HepG2 (cell line): ENCODE measurements around the gene CCL16. TPM values are rescaled to one million over a fixed set of nuclear protein-coding genes. Genes with fewer than 3 reads are reported as not detected.

Experiments used
- BCL3 ChIP-seq: sonication (generic); formaldehyde crosslinking; IDR thresholded peaks from 2 replicates; pipeline ENCODE4 v1.5.1; 2020; ENCODE audit warnings: mild to moderate bottlenecking, missing genetic modification reagents, moderate library complexity
- E2F1 ChIP-seq: sonication (generic); formaldehyde crosslinking; IDR thresholded peaks from 2 replicates; pipeline ENCODE4 v1.5.0; 2020; ENCODE audit warnings: missing genetic modification reagents
- FUBP1 ChIP-seq: sonication (generic); formaldehyde crosslinking; IDR thresholded peaks from 2 replicates; pipeline ENCODE4 v1.5.1; 2020; ENCODE audit warnings: missing genetic modification reagents, mild to moderate bottlenecking, borderline replicate concordance
- IRX3 ChIP-seq: sonication (generic); formaldehyde crosslinking; IDR thresholded peaks from 2 replicates; pipeline ENCODE4 v1.8.1; 2023; ENCODE audit warnings: mild to moderate bottlenecking, low read depth, missing genetic modification reagents, borderline replicate concordance
- MYNN ChIP-seq: sonication (generic); formaldehyde crosslinking; IDR thresholded peaks from 2 replicates; pipeline ENCODE4 v1.4.0; 2020; ENCODE audit warnings: mild to moderate bottlenecking, low read depth, missing genetic modification reagents
- NR2F2 ChIP-seq: IDR thresholded peaks from 2 replicates; pipeline ENCODE4 v1.6.1; 2012; ENCODE audit warnings: low read depth, inconsistent platforms, borderline replicate concordance
- PHF20 ChIP-seq: sonication (generic); formaldehyde crosslinking; IDR thresholded peaks from 2 replicates; pipeline ENCODE4 v1.5.0; 2020; ENCODE audit warnings: mild to moderate bottlenecking, missing genetic modification reagents
- RXRA ChIP-seq: sonication (generic); formaldehyde crosslinking; IDR thresholded peaks from 2 replicates; pipeline ENCODE4 v1.5.1; 2020; ENCODE audit warnings: missing genetic modification reagents
- RXRB ChIP-seq: IDR thresholded peaks from 2 replicates; pipeline ENCODE4 v1.6.1; 2016; ENCODE audit warnings: borderline replicate concordance, missing genetic modification reagents, missing compliant biosample characterization
- TFE3 ChIP-seq: IDR thresholded peaks from 2 replicates; pipeline ENCODE4 v1.6.1; 2016
- THAP7 ChIP-seq: sonication (generic); formaldehyde crosslinking; IDR thresholded peaks from 2 replicates; pipeline ENCODE4 v1.8.1; 2023; ENCODE audit warnings: mild to moderate bottlenecking, missing genetic modification reagents
- THRA ChIP-seq: sonication (generic); formaldehyde crosslinking; IDR thresholded peaks from 2 replicates; pipeline ENCODE4 v1.4.0; 2020; ENCODE audit warnings: missing genetic modification reagents, borderline replicate concordance
- TRIM22 ChIP-seq: fragments of 450-650 bp; IDR thresholded peaks from 2 replicates; pipeline ENCODE4 v1.6.1; 2017
- YY1 ChIP-seq: IDR thresholded peaks from 2 replicates; pipeline ENCODE4 v1.6.1; 2011; ENCODE audit warnings: low read length, low read depth, moderate library complexity, mild to moderate bottlenecking; ENCODE audit not compliant: insufficient read depth, insufficient replicate concordance
- ZFP36L1 ChIP-seq: sonication (generic); formaldehyde crosslinking; IDR thresholded peaks from 2 replicates; pipeline ENCODE4 v1.8.0; 2022; ENCODE audit warnings: mild to moderate bottlenecking, missing genetic modification reagents, moderate library complexity
- ZMYM4 ChIP-seq: sonication (generic); formaldehyde crosslinking; IDR thresholded peaks from 2 replicates; pipeline ENCODE4 v1.8.1; 2023; ENCODE audit warnings: mild to moderate bottlenecking, missing genetic modification reagents
- ZNF350 ChIP-seq: sonication (generic); formaldehyde crosslinking; IDR thresholded peaks from 2 replicates; pipeline ENCODE4 v1.4.0; 2020; ENCODE audit warnings: mild to moderate bottlenecking, low read depth, missing genetic modification reagents, borderline replicate concordance
- ZNF558 ChIP-seq: sonication (generic); formaldehyde crosslinking; IDR thresholded peaks from 2 replicates; pipeline ENCODE4 v1.9.0; 2022; ENCODE audit warnings: mild to moderate bottlenecking, missing genetic modification reagents, borderline replicate concordance
- ZNF704 ChIP-seq: sonication (generic); formaldehyde crosslinking; IDR thresholded peaks from 2 replicates; pipeline ENCODE4 v1.8.1; 2023; ENCODE audit warnings: mild to moderate bottlenecking, inconsistent platforms, moderate library complexity, missing genetic modification reagents, borderline replicate concordance
- polyA plus RNA-seq, 8 experiments: library from polyadenylated mRNA; depleted of rRNA in 3 of 8; stranded (reverse) in 7 of 8; unstranded in 1 of 8; fragments of >200 nt; fragmentation: Illumina TruSeq in 4 of 8; extraction: Trizol in 4 of 8; gene quantifications; 2 replicates each; pipeline versions ENCODE4 v1.2.1 to v1.2.3, GENCODE V29; 2011 to 2016; ENCODE audit warnings: low read depth in 4 of 8, missing spikeins in 1 of 8, mixed read lengths in 1 of 8; ENCODE audit not compliant: insufficient read depth in 1 of 8
- total RNA-seq, 5 experiments: library from RNA; depleted of rRNA; stranded (reverse); fragments of >200 nt; fragmentation: Illumina TruSeq; extraction: Trizol; gene quantifications; 2 replicates each; pipeline ENCODE4 v1.2.3, GENCODE V29; 2016; ENCODE audit warnings: low read depth in 1 of 5

Gene CCL16
- total and polyA plus RNA-seq, 2 of the 13 experiments (the other 11 are each of a cell fraction or from before 2014, with no cell fraction given): 2.0 to 14.7 TPM

DNA sequence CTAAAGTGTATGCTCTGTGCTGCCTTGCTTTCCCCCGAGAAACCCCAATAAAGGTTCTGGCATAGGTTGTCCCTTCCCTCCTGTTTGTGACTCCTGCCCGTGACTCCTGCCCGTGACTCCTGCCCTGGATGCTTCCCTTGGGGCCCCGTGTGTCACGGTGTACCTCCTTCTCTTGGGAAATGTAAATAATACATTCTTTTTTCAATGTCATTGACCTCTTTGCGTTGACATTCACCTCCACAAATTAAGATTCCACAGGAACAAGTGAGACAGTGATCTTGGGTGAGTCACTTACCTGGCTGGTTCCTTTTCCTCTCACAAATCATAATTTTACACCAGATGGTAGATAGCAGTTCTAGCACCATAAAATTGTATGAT, 19.4 kb upstream of the CCL16 start (continued):
- TF ChIP-seq ZNF350 (CRISPR knock-in tag): no peak; the same call in 1 of the 2 replicates
- peak; percentile 46; the same call in 1 of the 2 replicates for TF ChIP-seq TFE3 (CRISPR knock-in tag)
- peak; percentile 81 for TF ChIP-seq NR2F2
- TF ChIP-seq E2F1 (CRISPR knock-in tag): no peak
- no peak for TF ChIP-seq PHF20 (CRISPR knock-in tag)
- TF ChIP-seq TRIM22: no peak
- TF ChIP-seq THRA (CRISPR knock-in tag): peak; percentile 57; the same call in 1 of the 2 replicates
- no peak for TF ChIP-seq MYNN (CRISPR knock-in tag)
- no peak for TF ChIP-seq THAP7 (CRISPR knock-in tag)
- no peak for TF ChIP-seq ZMYM4 (CRISPR knock-in tag)
- no peak for TF ChIP-seq FUBP1 (CRISPR knock-in tag)
- TF ChIP-seq IRX3 (CRISPR knock-in tag): no peak
- no peak for TF ChIP-seq ZNF558 (CRISPR knock-in tag)
- peak; percentile 95 for TF ChIP-seq RXRB (CRISPR knock-in tag)
- TF ChIP-seq YY1: no peak
- no peak for TF ChIP-seq BCL3
- no peak for TF ChIP-seq ZNF704 (CRISPR knock-in tag)
- TF ChIP-seq RXRA (CRISPR knock-in tag): peak; percentile 93; the same call in 1 of the 2 replicates
- TF ChIP-seq ZFP36L1: no peak
